Measurements from ENCODE around the gene UAP1L1.

UAP1L1 gene

DNA sequence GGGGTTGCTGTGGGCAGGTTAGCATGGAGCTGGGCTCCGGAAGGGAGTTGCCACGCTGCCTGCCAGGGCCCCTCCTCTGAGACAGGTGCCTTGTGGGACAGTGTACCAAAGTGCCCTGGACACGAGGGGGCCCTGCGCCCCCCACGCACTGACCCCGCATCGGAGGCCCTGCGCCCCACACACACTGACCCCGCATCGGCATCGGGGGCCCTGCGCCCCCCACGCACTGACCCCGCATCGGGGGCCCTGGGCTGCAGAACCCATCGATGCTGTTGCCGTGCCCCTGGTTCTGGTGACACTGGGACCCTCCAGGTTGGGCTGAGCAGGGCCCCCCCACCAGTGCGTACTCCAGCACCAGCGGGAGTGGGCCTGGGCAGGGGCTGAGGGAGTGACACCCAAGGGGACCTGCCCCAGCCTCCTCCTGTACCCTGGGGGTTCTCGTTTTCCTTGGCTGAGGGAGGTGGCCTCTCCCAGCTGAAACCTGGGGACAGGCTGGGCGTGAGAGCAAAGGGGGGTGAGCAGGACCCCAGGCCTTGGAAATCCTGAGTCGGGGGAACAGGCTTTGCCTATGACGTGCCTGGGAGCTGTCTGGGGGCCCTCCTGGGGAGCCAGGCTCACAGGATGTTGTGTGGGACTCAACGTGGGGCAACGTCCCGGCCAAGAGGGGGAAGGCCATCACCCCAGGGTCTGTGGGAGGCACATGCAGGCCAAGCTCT is 13.8 kb upstream of the UAP1L1 start:
- no peak overlapping the region for H3K27ac ChIP-seq (ENCODE audit: low read depth, low read length)
- no peak overlapping the region for H3K9ac ChIP-seq (ENCODE audit: low read depth, low read length)
- H3K9me3 ChIP-seq (ENCODE audit: control insufficient read depth, insufficient read depth, low read length), result no peaks in the 10 kb centered on the region
- no peak overlapping the region for H3K4me3 ChIP-seq (ENCODE audit: low read depth, low read length)
- no peaks in the 10 kb centered on the region for H3K27me3 ChIP-seq (ENCODE audit: control insufficient read depth, insufficient read depth, low read length)
- H3K36me3 ChIP-seq (ENCODE audit: control insufficient read depth, insufficient read depth, low read length), result peaks cover 9% of the 10 kb centered on the region; the same call in 1 of the 2 replicates
- H3K4me1 ChIP-seq (ENCODE audit: control insufficient read depth, insufficient read depth, low read length), result 0 out of 2 replicates have a peak, but pooled peaks cover 4% of the 10 kb centered on the region

- H3K9ac ChIP-seq (ENCODE audit: low read depth, low read length), result no peak overlapping the region
- no peaks in the 10 kb centered on the region for H3K9me3 ChIP-seq (ENCODE audit: control insufficient read depth, insufficient read depth, low read length)
- peaks cover 9% of the 10 kb centered on the region; the same call in 1 of the 2 replicates for H3K36me3 ChIP-seq (ENCODE audit: control insufficient read depth, insufficient read depth, low read length)
- H3K27me3 ChIP-seq (ENCODE audit: control insufficient read depth, insufficient read depth, low read length), result peaks cover 2% of the 10 kb centered on the region
- H3K4me1 ChIP-seq (ENCODE audit: control insufficient read depth, insufficient read depth, low read length), result peaks cover 4% of the 10 kb centered on the region; the same call in 1 of the 2 replicates
- H3K4me3 ChIP-seq (ENCODE audit: low read depth, low read length), result no peak overlapping the region
- no peak overlapping the region for H3K27ac ChIP-seq (ENCODE audit: low read depth, low read length)
Observed at GRCh38 chr9:137064027-137064879, 13.1 kb upstream of the UAP1L1 start.

- H3K27me3 ChIP-seq (ENCODE audit: control insufficient read depth, insufficient read depth, low read length), result peaks cover 6% of the 10 kb centered on the region
- peaks cover 4% of the 10 kb centered on the region; the same call in 1 of the 2 replicates for H3K4me1 ChIP-seq (ENCODE audit: control insufficient read depth, insufficient read depth, low read length)
- no peak overlapping the region for H3K4me3 ChIP-seq (ENCODE audit: low read depth, low read length)
- no peak overlapping the region for H3K27ac ChIP-seq (ENCODE audit: low read depth, low read length)
- H3K9ac ChIP-seq (ENCODE audit: low read depth, low read length), result no peak overlapping the region
- H3K9me3 ChIP-seq (ENCODE audit: control insufficient read depth, insufficient read depth, low read length), result no peaks in the 10 kb centered on the region
- peaks cover 9% of the 10 kb centered on the region; the same call in 1 of the 2 replicates for H3K36me3 ChIP-seq (ENCODE audit: control insufficient read depth, insufficient read depth, low read length)
Observed at GRCh38 chr9:137064880-137065164, 12.5 kb upstream of the UAP1L1 start.

- Histone ChIP-seq H3K9me3 (ENCODE audit: control insufficient read depth, insufficient read depth, low read length) (no peaks in the 10 kb centered on the region), H3K4me1 (ENCODE audit: control insufficient read depth, insufficient read depth, low read length) (peaks cover 4% of the 10 kb centered on the region; the same call in 1 of the 2 replicates), H3K4me3 (ENCODE audit: low read depth, low read length) (no peak overlapping the region), H3K27ac (ENCODE audit: low read depth, low read length) (no peak overlapping the region), H3K27me3 (ENCODE audit: control insufficient read depth, insufficient read depth, low read length) (peaks cover 6% of the 10 kb centered on the region), H3K9ac (ENCODE audit: low read depth, low read length) (no peak overlapping the region), H3K36me3 (ENCODE audit: control insufficient read depth, insufficient read depth, low read length) (peaks cover 9% of the 10 kb centered on the region; the same call in 1 of the 2 replicates)
Observed at GRCh38 chr9:137065336-137065967, 11.9 kb upstream of the UAP1L1 start.

DNA sequence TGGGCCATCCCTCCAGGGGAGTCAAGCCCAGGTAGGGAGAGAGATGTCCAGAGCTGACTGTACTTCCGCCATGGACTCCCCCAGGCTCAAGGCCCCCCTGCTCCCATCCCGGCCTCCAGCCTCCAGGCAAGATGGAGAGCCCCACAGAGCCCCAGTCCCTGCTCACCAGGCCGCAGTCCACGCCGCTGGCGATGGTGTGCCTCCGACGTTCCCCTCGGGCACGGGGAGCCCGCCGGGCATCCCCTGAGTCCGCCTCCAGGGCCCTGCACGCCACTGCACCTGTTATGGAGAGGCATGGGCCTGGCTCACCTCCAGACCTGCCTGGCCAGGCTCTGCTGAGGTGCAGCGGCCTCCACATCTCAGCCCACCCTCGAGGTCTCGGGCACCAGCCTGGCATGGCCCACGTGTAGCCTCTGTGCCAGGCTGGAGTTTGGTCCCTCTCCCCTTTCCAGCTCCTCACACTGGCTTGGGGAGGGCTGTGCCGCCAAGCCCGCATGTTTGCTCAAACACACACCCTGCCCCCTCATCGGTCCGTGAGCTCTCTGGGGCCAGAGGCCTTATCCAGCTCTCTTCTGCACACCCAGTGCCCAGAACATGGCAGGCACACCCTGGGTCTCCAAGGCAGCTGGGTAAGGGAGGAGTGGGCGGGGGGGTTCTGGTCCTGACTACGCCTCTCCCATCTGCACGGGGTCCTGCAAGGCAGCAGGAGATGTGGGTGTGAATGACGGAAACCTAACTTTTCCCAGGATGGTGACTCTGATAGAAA is 11.0 kb upstream of the UAP1L1 start:
- no peak overlapping the region for H3K9ac ChIP-seq (ENCODE audit: low read depth, low read length)
- H3K4me3 ChIP-seq (ENCODE audit: low read depth, low read length), result no peak overlapping the region
- no peaks in the 10 kb centered on the region for H3K9me3 ChIP-seq (ENCODE audit: control insufficient read depth, insufficient read depth, low read length)
- H3K27ac ChIP-seq (ENCODE audit: low read depth, low read length), result no peak overlapping the region
- peaks cover 9% of the 10 kb centered on the region; the same call in 1 of the 2 replicates for H3K4me1 ChIP-seq (ENCODE audit: control insufficient read depth, insufficient read depth, low read length)
- peaks cover 6% of the 10 kb centered on the region for H3K27me3 ChIP-seq (ENCODE audit: control insufficient read depth, insufficient read depth, low read length)
- peaks cover 9% of the 10 kb centered on the region; the same call in 1 of the 2 replicates for H3K36me3 ChIP-seq (ENCODE audit: control insufficient read depth, insufficient read depth, low read length)

DNA sequence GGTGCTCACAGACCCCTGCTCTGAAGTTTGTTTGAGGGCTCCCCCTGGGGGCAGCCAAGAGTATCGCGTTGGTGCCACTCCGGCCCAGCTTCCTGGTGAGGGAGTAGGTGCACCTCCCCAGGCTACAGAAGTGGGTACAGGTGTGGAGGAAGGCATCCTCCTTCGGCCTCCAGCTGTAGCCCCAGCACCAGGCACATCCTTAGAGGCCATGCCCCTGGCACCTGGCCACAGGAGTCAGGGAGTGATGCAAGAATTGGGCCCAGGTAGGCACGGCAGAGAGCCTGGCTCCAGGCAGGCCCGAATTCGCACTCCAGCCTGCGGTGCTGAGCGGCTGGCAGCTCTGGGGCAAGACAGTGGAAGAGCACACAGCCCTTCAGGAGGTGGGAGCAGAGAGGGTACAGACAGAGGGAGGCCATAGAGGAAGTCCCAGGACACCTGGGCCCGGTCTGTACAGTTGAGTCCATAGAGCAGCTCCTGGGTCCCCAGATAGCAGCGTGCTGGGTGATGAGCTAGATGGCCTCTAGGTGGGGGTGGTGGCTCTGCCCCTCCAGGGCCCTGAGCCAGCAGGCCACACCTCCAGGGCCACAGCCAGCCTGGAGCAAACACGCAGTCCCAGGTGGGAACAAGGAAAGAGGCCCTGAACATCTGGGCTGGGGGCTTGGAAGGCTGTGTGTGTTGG is 9.3 kb upstream of the UAP1L1 start:
- Histone ChIP-seq H3K4me1 (ENCODE audit: control insufficient read depth, insufficient read depth, low read length) (peaks cover 9% of the 10 kb centered on the region; the same call in 1 of the 2 replicates), H3K27ac (ENCODE audit: low read depth, low read length) (no peak overlapping the region), H3K9ac (ENCODE audit: low read depth, low read length) (no peak overlapping the region), H3K4me3 (ENCODE audit: low read depth, low read length) (no peak overlapping the region), H3K36me3 (ENCODE audit: control insufficient read depth, insufficient read depth, low read length) (peaks cover 9% of the 10 kb centered on the region; the same call in 1 of the 2 replicates), H3K9me3 (ENCODE audit: control insufficient read depth, insufficient read depth, low read length) (no peaks in the 10 kb centered on the region), H3K27me3 (ENCODE audit: control insufficient read depth, insufficient read depth, low read length) (peaks cover 6% of the 10 kb centered on the region)

DNA sequence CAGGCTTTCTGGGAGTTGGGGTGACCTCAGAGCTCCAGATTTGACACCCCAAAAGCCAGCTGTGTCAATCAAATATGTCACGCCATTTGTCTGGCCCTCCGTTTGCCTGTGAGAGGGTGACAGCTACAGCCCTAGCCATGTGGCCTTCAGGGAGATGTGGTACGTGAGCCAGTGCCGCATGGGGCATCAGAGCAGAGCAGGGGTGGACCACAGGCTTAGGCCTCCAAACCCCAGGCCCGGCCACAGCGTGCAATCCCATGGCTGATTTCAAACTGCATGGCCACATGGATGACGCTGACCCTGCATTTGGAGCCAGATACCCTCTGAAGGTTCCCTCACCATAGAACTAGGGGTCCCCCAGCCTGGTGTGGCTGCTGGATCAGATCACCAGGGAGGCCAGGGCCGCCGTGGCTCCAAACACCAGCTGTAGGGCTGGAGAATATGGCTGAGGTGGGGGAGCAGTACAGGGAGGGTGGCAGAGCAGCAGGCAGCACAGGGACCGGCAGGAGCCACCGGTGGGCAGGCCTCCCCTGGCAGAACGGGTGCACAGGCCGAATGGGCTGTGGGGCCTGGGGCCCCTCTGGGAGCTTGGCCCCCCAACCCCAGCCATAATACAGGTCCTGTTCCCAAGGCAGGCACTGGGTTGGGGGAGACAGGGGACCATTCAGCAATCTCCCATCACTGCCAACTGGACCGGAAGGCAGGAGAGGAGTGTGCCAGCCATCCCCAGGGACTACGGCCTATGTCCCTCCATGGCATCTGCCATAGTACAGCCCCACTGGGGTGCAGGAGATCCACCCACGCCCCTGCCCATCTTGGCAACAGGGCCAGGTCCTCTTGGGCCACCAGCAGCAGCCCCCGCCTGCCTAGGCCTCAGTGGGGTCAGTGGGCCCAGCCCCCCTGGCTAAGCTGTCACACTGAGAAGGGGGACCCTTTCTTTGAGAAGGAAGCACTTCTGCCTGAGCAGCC is 8.5 kb upstream of the UAP1L1 start:
- no peak overlapping the region for H3K27ac ChIP-seq (ENCODE audit: low read depth, low read length)

GRCh38 chr9:137069508-137070091 is 7.7 kb upstream of the UAP1L1 start:
- Histone ChIP-seq H3K9ac (ENCODE audit: low read depth, low read length) (no peak overlapping the region), H3K4me3 (ENCODE audit: low read depth, low read length) (peak overlapping the region; percentile 77), H3K27me3 (ENCODE audit: control insufficient read depth, insufficient read depth, low read length) (peaks cover 6% of the 10 kb centered on the region), H3K27ac (ENCODE audit: low read depth, low read length) (no peak overlapping the region), H3K36me3 (ENCODE audit: control insufficient read depth, insufficient read depth, low read length) (peaks cover 9% of the 10 kb centered on the region; the same call in 1 of the 2 replicates), H3K9me3 (ENCODE audit: control insufficient read depth, insufficient read depth, low read length) (no peaks in the 10 kb centered on the region), H3K4me1 (ENCODE audit: control insufficient read depth, insufficient read depth, low read length) (peaks cover 9% of the 10 kb centered on the region; the same call in 1 of the 2 replicates)

More for the DNA sequence above, 8.5 kb upstream of the UAP1L1 start:
- no peak overlapping the region for H3K9ac ChIP-seq (ENCODE audit: low read depth, low read length)
- H3K4me1 ChIP-seq (ENCODE audit: control insufficient read depth, insufficient read depth, low read length), result peaks cover 9% of the 10 kb centered on the region; the same call in 1 of the 2 replicates
- peaks cover 9% of the 10 kb centered on the region; the same call in 1 of the 2 replicates for H3K36me3 ChIP-seq (ENCODE audit: control insufficient read depth, insufficient read depth, low read length)
- peaks cover 6% of the 10 kb centered on the region for H3K27me3 ChIP-seq (ENCODE audit: control insufficient read depth, insufficient read depth, low read length)
- peak overlapping the region; percentile 77 for H3K4me3 ChIP-seq (ENCODE audit: low read depth, low read length)
- H3K9me3 ChIP-seq (ENCODE audit: control insufficient read depth, insufficient read depth, low read length), result no peaks in the 10 kb centered on the region
